Measurements from ENCODE around the gene MYO5A. TPM values are rescaled to one million over a fixed set of nuclear protein-coding genes. Genes with fewer than 3 reads are reported as not detected.
A peak's percentile ranks its signal among the peaks of the same experiment; 100 is the strongest.

Gene MYO5A
- total RNA-seq, 1 experiment from 2014 or later: 21.8 TPM

DNA sequence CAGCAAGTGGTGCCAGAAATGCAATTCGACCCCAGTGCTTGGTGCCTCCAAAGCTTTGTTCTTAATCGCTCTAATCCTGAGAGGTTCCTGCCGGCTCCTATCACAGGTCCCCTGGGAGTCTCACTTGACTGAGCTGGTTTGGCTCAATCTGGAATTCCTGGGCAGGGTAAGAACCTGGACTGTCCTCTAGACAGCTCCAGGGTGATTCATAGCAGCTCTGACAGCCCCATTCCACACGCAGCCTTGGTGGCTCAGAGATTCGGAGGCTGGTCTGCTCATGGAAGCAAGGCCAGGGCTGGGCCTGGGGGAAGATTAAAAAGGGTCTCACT lies 271.0 kb downstream of the MYO5A start:
- no peak overlapping the region for H3K4me2 ChIP-seq (ENCODE audit: insufficient read depth, insufficient read length, low read length)
- H4K91ac ChIP-seq (ENCODE audit: insufficient read length, low read depth, low read length): no peak overlapping the region
- no peaks in the 10 kb centered on the region for H3K79me1 ChIP-seq (ENCODE audit: insufficient read depth, low read depth, low read length, poor library complexity, severe bottlenecking)
- no peak overlapping the region for H3K18ac ChIP-seq (ENCODE audit: insufficient read length, low read depth, low read length)
- no peak overlapping the region for H3K9ac ChIP-seq (ENCODE audit: extremely low read depth, insufficient read length, low read length)
- H3K36me3 Mint-ChIP-seq (ENCODE audit: insufficient read depth in 1 of 3, low read depth in 3 of 3): peaks cover 0 to 40% (median 34%) of the 10 kb centered on the region in 3 experiments; a peak in 6 of 7 replicates
- no peak overlapping the region for H2BK15ac ChIP-seq (ENCODE audit: low read depth, low read length)
- H3K4ac ChIP-seq (ENCODE audit: low read depth, low read length): no peak overlapping the region
- H3K4me1 ChIP-seq (ENCODE audit: insufficient read depth, low read length): peaks cover 10% of the 10 kb centered on the region; the same call in 1 of the 2 replicates
- H4K8ac ChIP-seq (replicated peaks; ENCODE audit: insufficient read length, low read depth, low read length): no peak overlapping the region
- H3T11ph ChIP-seq (ENCODE audit: low read length): no peak overlapping the region
- no peaks in the 10 kb centered on the region for H3K9me3 ChIP-seq (ENCODE audit: control insufficient read depth, low read depth, low read length)
- no peak overlapping the region for H2BK20ac ChIP-seq (ENCODE audit: low read depth, low read length, poor library complexity, severe bottlenecking)
- no peak overlapping the region for H2AFZ ChIP-seq (ENCODE audit: low read length)
- H2BK12ac ChIP-seq (ENCODE audit: insufficient read length, low read depth, low read length): no peak overlapping the region
- H3K4me3 Mint-ChIP-seq: no peak overlapping the region
- no peak overlapping the region for H4K5ac ChIP-seq (ENCODE audit: insufficient read length, low read depth, low read length)
- H3K14ac ChIP-seq (ENCODE audit: insufficient read depth, low read length): no peak overlapping the region
- H3K4me1 Mint-ChIP-seq: peaks cover 48 to 51% of the 10 kb centered on the region in 2 experiments
- H3K23me2 ChIP-seq (ENCODE audit: insufficient read length, low read depth, low read length, poor library complexity, severe bottlenecking): no peaks in the 10 kb centered on the region
- H2BK5ac ChIP-seq (ENCODE audit: insufficient read length, low read length): no peak overlapping the region
- no peak for DNase-seq
- H3K27ac Mint-ChIP-seq: peak overlapping the region; percentile 79 to 93 (median 90); a peak in 6 of 7 replicates
- WGBS (ENCODE audit: extremely low coverage, insufficient read length, low lambda C conversion rate): no CpG with 5 or more reads among the region's 5 CpGs
- H3K27me3 Mint-ChIP-seq (ENCODE audit: low read depth): no peaks in the 10 kb centered on the region
- H3K79me2 ChIP-seq (ENCODE audit: insufficient read depth, low read length): no peaks in the 10 kb centered on the region
- H2AK5ac ChIP-seq (ENCODE audit: insufficient read length, low read length): no peak overlapping the region
- no peak overlapping the region for H3K56ac ChIP-seq (ENCODE audit: insufficient read length, low read depth, low read length)
- no peak overlapping the region for H3K27ac ChIP-seq (ENCODE audit: insufficient read length, low read depth, low read length)
- H3K9me3 Mint-ChIP-seq: no peaks in the 10 kb centered on the region
- H2BK120ac ChIP-seq (ENCODE audit: low read depth, low read length, poor library complexity, severe bottlenecking): no peak overlapping the region
- no peaks in the 10 kb centered on the region for H3K27me3 ChIP-seq (ENCODE audit: insufficient read depth, low read length)
- no peak overlapping the region for H3K23ac ChIP-seq (ENCODE audit: insufficient read length, low read depth, low read length)
- H4K20me1 ChIP-seq (ENCODE audit: control insufficient read depth, insufficient read depth, insufficient read length): no peaks in the 10 kb centered on the region
- TF ChIP-seq, protein P1, sequence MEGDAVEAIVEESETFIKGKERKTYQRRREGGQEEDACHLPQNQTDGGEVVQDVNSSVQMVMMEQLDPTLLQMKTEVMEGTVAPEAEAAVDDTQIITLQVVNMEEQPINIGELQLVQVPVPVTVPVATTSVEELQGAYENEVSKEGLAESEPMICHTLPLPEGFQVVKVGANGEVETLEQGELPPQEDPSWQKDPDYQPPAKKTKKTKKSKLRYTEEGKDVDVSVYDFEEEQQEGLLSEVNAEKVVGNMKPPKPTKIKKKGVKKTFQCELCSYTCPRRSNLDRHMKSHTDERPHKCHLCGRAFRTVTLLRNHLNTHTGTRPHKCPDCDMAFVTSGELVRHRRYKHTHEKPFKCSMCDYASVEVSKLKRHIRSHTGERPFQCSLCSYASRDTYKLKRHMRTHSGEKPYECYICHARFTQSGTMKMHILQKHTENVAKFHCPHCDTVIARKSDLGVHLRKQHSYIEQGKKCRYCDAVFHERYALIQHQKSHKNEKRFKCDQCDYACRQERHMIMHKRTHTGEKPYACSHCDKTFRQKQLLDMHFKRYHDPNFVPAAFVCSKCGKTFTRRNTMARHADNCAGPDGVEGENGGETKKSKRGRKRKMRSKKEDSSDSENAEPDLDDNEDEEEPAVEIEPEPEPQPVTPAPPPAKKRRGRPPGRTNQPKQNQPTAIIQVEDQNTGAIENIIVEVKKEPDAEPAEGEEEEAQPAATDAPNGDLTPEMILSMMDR (conservative IDR thresholded peaks at IDR 0.05): no peak

Small RNA genes within 50 kb of the gene (microRNA-seq; reads per million reads assigned to microRNA genes)
- 1.5 reads per million, percentile 13 among the genes with 10 or more reads in this experiment for gene MIR1266 (ENCODE audit: borderline microRNAs expressed)

Other genes with a start within 250 kb of the MYO5A start
- 22.2 and 22.4 TPM in 2 replicates for gene MYO5C, start 233.1 kb downstream of the MYO5A start, total RNA-seq (2021)
- gene ARPP19, start 40.1 kb upstream of the MYO5A start, total RNA-seq (2021): 229 and 247 TPM in 2 replicates
- 3.3 and 5.8 TPM in 2 replicates for gene ATOSA, start 150.5 kb upstream of the MYO5A start, total RNA-seq (2021)